ENCODE results near the gene ANKLE1.

ANKLE1 gene

GRCh38 chr19:17302391-17303166, 20.9 kb downstream of the ANKLE1 start:
- Histone ChIP-seq H3K4me3 (ENCODE audit: extremely low read depth, insufficient read depth, low read length, poor library complexity, severe bottlenecking) (peak overlapping the region; percentile 50), H3K36me3 (ENCODE audit: control insufficient read depth, insufficient read depth, low read length) (peaks cover 20% of the 10 kb centered on the region), H3K27ac (ENCODE audit: low read depth, low read length, severe bottlenecking) (no peak overlapping the region), H3K9me3 (ENCODE audit: control insufficient read depth, low read length) (peaks cover 6% of the 10 kb centered on the region), H3K4me1 (ENCODE audit: control insufficient read depth, insufficient read depth, low read length, poor library complexity, severe bottlenecking) (peaks cover 6% of the 10 kb centered on the region)
- 28 to 32% methylated on average over 21 to 29 of the region's 29 CpGs for WGBS, 2 experiments (ENCODE audit: insufficient coverage in 2 of 2)

GRCh38 chr19:17303167-17303939, 21.7 kb downstream of the ANKLE1 start, which contains the start of gene ABHD8:
ABHD8 (minus strand) TSS chr19:17303425; CDS start chr19:17301616, 1,809 bp downstream.
- 3 to 7% methylated on average over 42 to 52 of the region's 52 CpGs for WGBS, 2 experiments (ENCODE audit: insufficient coverage in 2 of 2)

GRCh38 chr19:17303940-17304267, 22.2 kb downstream of the ANKLE1 start:
- no peak overlapping the region for H3K4me3 ChIP-seq (ENCODE audit: extremely low read depth, insufficient read depth, low read length, poor library complexity, severe bottlenecking)
- H3K4me1 ChIP-seq (ENCODE audit: control insufficient read depth, insufficient read depth, low read length, poor library complexity, severe bottlenecking): peaks cover 7% of the 10 kb centered on the region
- 80 to 93% methylated on average over 9 to 10 of the region's 12 CpGs for WGBS, 2 experiments (ENCODE audit: insufficient coverage in 2 of 2)
- H3K27ac ChIP-seq (ENCODE audit: low read depth, low read length, severe bottlenecking): no peak overlapping the region
- H3K36me3 ChIP-seq (ENCODE audit: control insufficient read depth, insufficient read depth, low read length): peaks cover 9% of the 10 kb centered on the region
- no peaks in the 10 kb centered on the region for H3K9me3 ChIP-seq (ENCODE audit: control insufficient read depth, low read length)

More at GRCh38 chr19:17303167-17303939, 21.7 kb downstream of the ANKLE1 start, which contains the start of gene ABHD8:
- Histone ChIP-seq H3K4me1 (ENCODE audit: control insufficient read depth, insufficient read depth, low read length, poor library complexity, severe bottlenecking) (peaks cover 6% of the 10 kb centered on the region), H3K4me3 (ENCODE audit: extremely low read depth, insufficient read depth, low read length, poor library complexity, severe bottlenecking) (peak within 1 kb of the TSS; percentile 50), H3K9me3 (ENCODE audit: control insufficient read depth, low read length) (peaks cover 2% of the 10 kb centered on the region), H3K36me3 (ENCODE audit: control insufficient read depth, insufficient read depth, low read length) (peaks cover 15% of the 10 kb centered on the region), H3K27ac (ENCODE audit: low read depth, low read length, severe bottlenecking) (no peak within 1 kb of the TSS)

GRCh38 chr19:17304386-17305215, 22.9 kb downstream of the ANKLE1 start:
- peaks cover 9% of the 10 kb centered on the region for H3K4me1 ChIP-seq (ENCODE audit: control insufficient read depth, insufficient read depth, low read length, poor library complexity, severe bottlenecking)
- no peaks in the 10 kb centered on the region for H3K9me3 ChIP-seq (ENCODE audit: control insufficient read depth, low read length)
- peaks cover 8% of the 10 kb centered on the region for H3K36me3 ChIP-seq (ENCODE audit: control insufficient read depth, insufficient read depth, low read length)
- 87 to 90% methylated on average over 7 to 10 of the region's 12 CpGs for WGBS, 2 experiments (ENCODE audit: insufficient coverage in 2 of 2)
- peak overlapping the region; percentile 76 for H3K4me3 ChIP-seq (ENCODE audit: extremely low read depth, insufficient read depth, low read length, poor library complexity, severe bottlenecking)
- no peak overlapping the region for H3K27ac ChIP-seq (ENCODE audit: low read depth, low read length, severe bottlenecking)

- Histone ChIP-seq H3K9me3 (ENCODE audit: control insufficient read depth, low read length) (no peaks in the 10 kb centered on the region), H3K36me3 (ENCODE audit: control insufficient read depth, insufficient read depth, low read length) (peaks cover 8% of the 10 kb centered on the region), H3K4me3 (ENCODE audit: extremely low read depth, insufficient read depth, low read length, poor library complexity, severe bottlenecking) (peak overlapping the region; percentile 76), H3K4me1 (ENCODE audit: control insufficient read depth, insufficient read depth, low read length, poor library complexity, severe bottlenecking) (peaks cover 9% of the 10 kb centered on the region), H3K27ac (ENCODE audit: low read depth, low read length, severe bottlenecking) (no peak overlapping the region)
- 10 to 17% methylated on average over 7 of the region's 7 CpGs for WGBS, 2 experiments (ENCODE audit: insufficient coverage in 2 of 2)
These were observed 23.5 kb downstream of the ANKLE1 start for GRCh38 chr19:17305216-17305516.

- WGBS, 2 experiments (ENCODE audit: insufficient coverage in 2 of 2): 0% methylated on average over 53 to 55 of the region's 55 CpGs
- peak within 1 kb of the TSS; percentile 72 for H3K27ac ChIP-seq (ENCODE audit: low read depth, low read length, severe bottlenecking)
- H3K4me1 ChIP-seq (ENCODE audit: control insufficient read depth, insufficient read depth, low read length, poor library complexity, severe bottlenecking): peaks cover 9% of the 10 kb centered on the region
- peak within 1 kb of the TSS; percentile 76 for H3K4me3 ChIP-seq (ENCODE audit: extremely low read depth, insufficient read depth, low read length, poor library complexity, severe bottlenecking)
- H3K9me3 ChIP-seq (ENCODE audit: control insufficient read depth, low read length): no peaks in the 10 kb centered on the region
- peaks cover 13% of the 10 kb centered on the region for H3K36me3 ChIP-seq (ENCODE audit: control insufficient read depth, insufficient read depth, low read length)
These were observed 24.0 kb downstream of the ANKLE1 start, which contains the start of gene MRPL34 for GRCh38 chr19:17305517-17306284. MRPL34 (plus strand) TSS chr19:17305872; CDS start chr19:17305893, 21 bp downstream.

- H3K27ac ChIP-seq (ENCODE audit: low read depth, low read length, severe bottlenecking): peak overlapping the region; percentile 72
- H3K4me3 ChIP-seq (ENCODE audit: extremely low read depth, insufficient read depth, low read length, poor library complexity, severe bottlenecking): peak overlapping the region; percentile 76
- 4 to 5% methylated on average over 23 to 24 of the region's 28 CpGs for WGBS, 2 experiments (ENCODE audit: insufficient coverage in 2 of 2)
- H3K9me3 ChIP-seq (ENCODE audit: control insufficient read depth, low read length): no peaks in the 10 kb centered on the region
- peaks cover 11% of the 10 kb centered on the region for H3K4me1 ChIP-seq (ENCODE audit: control insufficient read depth, insufficient read depth, low read length, poor library complexity, severe bottlenecking)
- peaks cover 14% of the 10 kb centered on the region for H3K36me3 ChIP-seq (ENCODE audit: control insufficient read depth, insufficient read depth, low read length)
These were observed 24.6 kb downstream of the ANKLE1 start for GRCh38 chr19:17306285-17306714.

- Histone ChIP-seq H3K36me3 (ENCODE audit: control insufficient read depth, insufficient read depth, low read length) (peaks cover 13% of the 10 kb centered on the region), H3K4me1 (ENCODE audit: control insufficient read depth, insufficient read depth, low read length, poor library complexity, severe bottlenecking) (peaks cover 26% of the 10 kb centered on the region), H3K9me3 (ENCODE audit: control insufficient read depth, low read length) (no peaks in the 10 kb centered on the region), H3K4me3 (ENCODE audit: extremely low read depth, insufficient read depth, low read length, poor library complexity, severe bottlenecking) (no peak overlapping the region), H3K27ac (ENCODE audit: low read depth, low read length, severe bottlenecking) (no peak overlapping the region)
- WGBS, 2 experiments (ENCODE audit: insufficient coverage in 2 of 2): 95 to 100% methylated on average over 6 to 7 of the region's 8 CpGs
These were observed 26.2 kb downstream of the ANKLE1 start for GRCh38 chr19:17307876-17308377.

GRCh38 chr19:17309198-17309964, 27.7 kb downstream of the ANKLE1 start, which contains the start of gene DDA1:
DDA1 (plus strand) TSS chr19:17309563; CDS start chr19:17309655, 92 bp downstream.
- Histone ChIP-seq H3K4me1 (ENCODE audit: control insufficient read depth, insufficient read depth, low read length, poor library complexity, severe bottlenecking) (peaks cover 25% of the 10 kb centered on the region), H3K9me3 (ENCODE audit: control insufficient read depth, low read length) (no peaks in the 10 kb centered on the region), H3K36me3 (ENCODE audit: control insufficient read depth, insufficient read depth, low read length) (peaks cover 27% of the 10 kb centered on the region), H3K27ac (ENCODE audit: low read depth, low read length, severe bottlenecking) (peak within 1 kb of the TSS; percentile 72), H3K4me3 (ENCODE audit: extremely low read depth, insufficient read depth, low read length, poor library complexity, severe bottlenecking) (peak within 1 kb of the TSS; percentile 97)
- 0 to 1% methylated on average over 39 to 42 of the region's 46 CpGs for WGBS, 2 experiments (ENCODE audit: insufficient coverage in 2 of 2)
